ENCODE results near the gene TBC1D10A.

Gene TBC1D10A

DNA sequence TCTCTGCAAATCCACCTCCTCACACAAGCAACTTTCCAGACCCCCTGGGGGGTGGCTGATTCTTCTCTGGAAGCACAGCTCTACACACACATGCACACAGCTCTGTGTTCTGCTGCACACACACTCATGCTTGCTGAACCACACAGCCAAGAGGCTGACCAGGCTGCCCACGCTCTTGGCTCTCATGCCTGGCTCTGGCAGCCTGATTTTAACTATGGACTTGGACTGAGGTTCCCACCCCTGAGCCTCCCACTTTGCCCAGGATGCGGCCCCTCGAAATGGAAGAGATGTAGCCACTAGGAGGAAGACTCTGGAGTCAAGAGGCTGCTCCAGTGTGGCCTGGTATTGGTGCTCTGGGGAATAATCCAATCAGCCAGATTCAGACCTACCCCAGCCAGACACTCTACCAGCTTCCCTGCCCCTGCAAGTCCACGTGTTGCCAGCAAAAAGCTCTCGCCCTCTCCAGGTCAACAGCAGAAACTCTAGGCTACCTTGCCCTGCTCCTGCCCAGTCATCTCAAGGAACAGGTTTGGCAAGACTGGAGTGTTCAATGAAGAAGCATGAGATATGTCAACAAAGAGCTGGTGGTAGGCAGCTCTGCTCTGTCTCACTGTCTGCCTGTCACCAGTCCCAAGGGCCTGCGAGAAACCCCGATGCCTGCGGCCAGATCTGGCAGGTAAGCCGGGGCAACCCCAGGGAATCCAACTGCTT lies 28.6 kb downstream of the TBC1D10A start:
- no peak for DNase-seq

- no peak for DNase-seq
Measured at GRCh38 chr22:30297276-30297990, 29.3 kb downstream of the TBC1D10A start.

- no peak for DNase-seq
Measured at GRCh38 chr22:30296833-30297232, 29.9 kb downstream of the TBC1D10A start.

- no peak for DNase-seq
Measured at GRCh38 chr22:30296324-30296723, 30.4 kb downstream of the TBC1D10A start.

GRCh38 chr22:30295576-30295975 lies 31.2 kb downstream of the TBC1D10A start:
- DNase-seq = no peak

GRCh38 chr22:30294830-30295229 lies 31.9 kb downstream of the TBC1D10A start:
- DNase-seq = no peak

DNA sequence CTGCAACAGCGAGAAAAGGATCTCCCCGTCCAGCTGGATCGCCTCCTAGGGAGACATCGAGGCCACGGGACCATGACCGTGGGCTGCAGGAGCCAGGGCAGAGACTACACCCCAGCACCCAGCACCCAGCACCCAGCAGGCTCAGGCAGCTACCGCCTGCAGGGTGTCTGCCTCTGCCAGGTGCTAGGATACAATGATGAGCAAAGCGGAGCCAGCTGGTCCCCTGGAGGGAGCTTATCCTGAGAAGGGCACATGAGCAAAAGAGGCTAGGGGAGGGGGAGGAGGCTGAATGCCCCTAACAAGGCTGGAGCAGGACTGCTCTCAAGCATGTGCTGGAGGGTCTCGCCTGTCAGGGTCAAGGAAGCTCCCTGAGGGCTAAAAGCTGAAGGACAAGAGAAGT lies 32.7 kb downstream of the TBC1D10A start:
- no peak for DNase-seq

GRCh38 chr22:30293026-30293425 lies 33.7 kb downstream of the TBC1D10A start:
- no peak for DNase-seq

DNA sequence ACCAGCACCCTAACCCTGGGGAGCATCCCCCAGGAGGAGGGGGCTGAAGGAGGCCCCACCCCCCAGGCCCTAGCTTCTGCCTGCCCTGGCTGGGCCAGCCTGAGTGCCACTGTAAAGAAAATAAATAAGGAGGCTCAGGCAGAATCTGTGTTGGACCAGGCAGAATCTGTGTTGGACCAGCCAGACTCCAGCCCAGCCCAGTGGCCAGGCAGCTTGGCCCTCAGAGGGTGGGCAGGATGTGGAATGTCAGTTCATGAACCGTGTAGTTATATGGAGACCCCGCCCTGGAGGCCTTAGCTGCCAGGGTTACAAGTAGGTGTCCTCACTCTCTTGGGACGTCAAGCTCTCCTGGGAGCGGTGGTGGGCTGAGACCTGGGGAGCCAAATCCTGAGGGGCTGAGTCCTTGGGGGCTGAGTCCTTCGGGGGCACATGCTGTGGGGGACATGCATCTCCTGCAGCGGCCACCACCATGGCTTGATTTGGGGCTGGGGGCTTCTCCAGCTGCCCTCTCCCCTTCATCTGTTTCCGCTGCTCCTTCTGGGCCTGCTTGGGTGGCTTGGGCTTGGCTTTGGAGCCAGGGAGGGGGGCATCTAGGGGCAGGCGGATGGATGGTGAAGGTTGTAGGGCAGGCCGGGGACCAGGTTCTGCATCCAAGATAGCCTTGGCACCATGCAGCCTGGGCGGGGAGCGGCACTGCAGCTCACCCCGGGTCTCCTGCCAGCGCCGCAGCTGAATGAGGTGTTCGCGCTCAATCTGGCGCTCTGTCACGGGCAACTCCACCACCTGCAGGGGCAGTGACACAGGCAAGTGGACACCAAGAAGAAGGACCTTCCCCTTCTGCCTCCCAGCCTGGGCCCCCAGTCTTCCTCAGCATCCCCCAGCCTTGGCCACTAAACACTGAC lies 34.4 kb downstream of the TBC1D10A start:
- DNase-seq = no peak

- no peak for DNase-seq
Measured at GRCh38 chr22:30291058-30291892, 35.5 kb downstream of the TBC1D10A start.

GRCh38 chr22:30290342-30291057 lies 36.2 kb downstream of the TBC1D10A start:
- peak; percentile 37 for DNase-seq

DNA sequence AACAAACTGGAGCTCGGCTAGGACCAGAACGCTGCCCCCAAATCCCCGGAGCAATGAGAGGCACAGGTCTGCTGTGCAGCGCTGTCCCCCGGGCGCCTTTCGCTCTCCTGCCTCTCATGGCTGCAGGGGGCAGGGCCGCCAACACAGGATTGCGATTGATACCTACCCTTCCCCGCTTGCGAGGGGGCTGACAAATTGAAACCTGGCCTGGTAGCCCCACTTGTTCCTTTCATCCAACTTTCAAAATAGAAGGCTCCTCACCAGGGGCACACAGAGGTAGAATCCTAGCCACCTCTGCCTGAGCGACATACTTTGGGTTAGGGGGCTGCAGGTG lies 36.8 kb downstream of the TBC1D10A start:
- DNase-seq = no peak

DNA sequence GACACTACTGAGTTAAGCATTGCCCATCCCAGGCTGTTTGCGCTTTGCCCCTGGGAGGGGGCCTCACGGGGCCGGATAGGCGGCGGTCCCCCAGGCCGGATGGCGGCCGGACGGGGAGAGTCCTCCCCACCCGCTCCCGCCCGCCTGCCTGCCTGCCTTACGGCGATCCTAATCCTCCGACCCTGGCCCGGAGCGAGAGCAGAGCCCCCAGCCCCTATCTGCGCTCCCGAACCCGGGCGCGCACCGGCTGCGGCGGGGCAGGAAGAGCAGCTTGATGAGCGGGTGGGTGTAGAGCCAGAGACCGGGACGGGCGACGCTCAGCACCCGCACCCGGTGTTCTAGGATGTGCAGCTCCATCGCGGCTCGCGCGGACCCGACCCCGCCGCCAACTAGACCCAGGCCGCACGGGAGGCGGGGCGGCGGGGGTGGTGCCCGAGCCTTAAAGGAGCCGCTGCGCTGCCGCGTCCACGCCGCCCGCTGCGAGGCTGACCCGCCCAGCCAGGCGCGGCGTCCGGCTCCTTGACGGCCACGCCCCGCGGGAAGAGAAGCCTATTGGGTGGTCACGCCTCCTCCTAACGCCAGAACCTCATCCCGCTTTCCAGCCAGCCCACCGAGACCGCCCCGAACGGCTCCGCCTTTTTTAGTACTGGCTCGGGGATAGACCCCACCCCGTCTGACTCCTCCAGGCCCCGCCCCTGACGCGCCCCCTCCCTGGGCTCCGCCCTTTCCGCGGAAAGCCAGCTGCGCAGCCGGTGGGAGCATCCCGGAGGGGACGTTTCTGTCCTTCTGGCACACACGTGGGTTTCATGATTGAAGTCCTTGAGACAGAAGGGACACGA lies 37.4 kb downstream of the TBC1D10A start, which contains the start of gene CASTOR1:
CASTOR1 (minus strand) TSS at position 365 of the 839 bp plus-strand sequence; CDS start at position 357, 8 bp downstream.
- DNase-seq = peak; percentile 93

- no peak for DNase-seq
Measured at GRCh38 chr22:30288419-30289140, 38.2 kb downstream of the TBC1D10A start.

DNA sequence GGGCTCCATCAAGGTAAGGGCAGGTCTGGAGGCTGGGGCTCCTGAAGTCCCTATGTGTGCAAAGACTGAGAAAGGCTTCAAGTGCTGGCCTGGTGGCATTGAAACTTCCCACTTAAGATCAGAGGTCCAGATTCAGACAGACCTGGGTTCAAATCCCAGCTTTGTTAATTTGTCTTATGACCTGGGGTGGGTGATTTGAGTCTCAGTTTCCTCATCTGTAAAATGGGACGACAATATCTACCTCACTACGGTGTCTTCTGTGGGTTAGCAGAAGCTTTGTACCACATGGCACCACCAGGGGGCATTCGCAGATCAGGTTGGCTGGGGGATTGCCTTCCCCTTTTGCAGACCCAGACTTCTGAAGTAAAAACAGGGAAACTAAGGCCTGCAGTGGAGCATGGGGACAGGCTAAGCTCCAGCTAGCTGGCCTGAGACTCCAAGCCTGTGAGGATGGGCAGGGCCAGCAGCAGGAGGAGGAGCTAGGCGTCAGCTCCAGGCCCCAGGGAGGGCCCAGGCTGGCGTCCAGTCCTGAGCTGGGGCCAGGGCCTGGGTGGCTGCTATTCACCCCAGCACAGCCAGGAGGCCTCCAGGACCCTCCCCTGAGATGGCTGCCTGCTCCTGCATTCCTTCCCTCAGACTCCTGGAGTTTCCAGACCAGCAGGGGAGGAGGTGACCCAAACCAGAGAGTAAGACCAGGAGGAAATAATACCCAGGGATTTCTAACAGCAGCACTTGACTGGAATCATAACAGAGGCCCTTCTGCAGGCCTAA lies 38.9 kb downstream of the TBC1D10A start:
- peak; percentile 77 for DNase-seq

- peak; percentile 73 for DNase-seq
Measured at GRCh38 chr22:30286813-30287647, 39.7 kb downstream of the TBC1D10A start.

- no peak for DNase-seq
Measured at GRCh38 chr22:30286331-30286730, 40.4 kb downstream of the TBC1D10A start.

DNA sequence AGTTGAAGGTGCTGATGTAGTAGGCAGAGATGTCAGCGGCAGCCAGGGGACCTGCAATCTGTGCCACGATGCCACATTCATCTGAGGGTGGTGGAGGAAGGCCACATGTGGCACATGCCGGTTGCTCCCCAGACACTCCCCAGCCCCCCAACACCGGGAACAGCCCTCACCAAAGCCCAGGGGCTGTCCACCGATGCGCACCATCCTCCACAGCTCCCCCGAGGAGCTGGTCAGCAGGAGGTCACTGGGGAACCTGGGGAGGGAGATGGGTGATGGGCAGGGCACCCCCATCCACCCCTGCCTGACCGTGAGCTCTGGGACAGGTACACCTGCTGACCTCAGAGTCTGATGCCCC lies 40.9 kb downstream of the TBC1D10A start:
- no peak for DNase-seq
